PC-9 (cell line): ENCODE data around the gene SOX10.

Experiments
- CTCF ChIP-seq: fragments of 200-600 bp; sonication (generic); conservative IDR thresholded peaks from 2 replicates; pipeline ENCODE4 v1.6.1; 2017; ENCODE audit warnings: mixed run types, antibody characterized with exemption, mild to moderate bottlenecking, moderate library complexity
- EZH2 ChIP-seq: fragments of 200-600 bp; sonication (generic); IDR thresholded peaks from 2 replicates; pipeline ENCODE4 v1.8.0; 2017; ENCODE audit warnings: antibody characterized with exemption, low read depth

- no peak for TF ChIP-seq CTCF
- TF ChIP-seq EZH2, result no peak
Measured at GRCh38 chr22:37981282-37982011, 2.9 kb downstream of the SOX10 start.
